ENCODE measurements around the gene CCDC138. TPM values are rescaled to one million over a fixed set of nuclear protein-coding genes. Genes with fewer than 3 reads are reported as not detected.

CCDC138 gene
- total RNA-seq, 2 experiments from 2014 or later, result 14.3 to 15.3 TPM

DNA sequence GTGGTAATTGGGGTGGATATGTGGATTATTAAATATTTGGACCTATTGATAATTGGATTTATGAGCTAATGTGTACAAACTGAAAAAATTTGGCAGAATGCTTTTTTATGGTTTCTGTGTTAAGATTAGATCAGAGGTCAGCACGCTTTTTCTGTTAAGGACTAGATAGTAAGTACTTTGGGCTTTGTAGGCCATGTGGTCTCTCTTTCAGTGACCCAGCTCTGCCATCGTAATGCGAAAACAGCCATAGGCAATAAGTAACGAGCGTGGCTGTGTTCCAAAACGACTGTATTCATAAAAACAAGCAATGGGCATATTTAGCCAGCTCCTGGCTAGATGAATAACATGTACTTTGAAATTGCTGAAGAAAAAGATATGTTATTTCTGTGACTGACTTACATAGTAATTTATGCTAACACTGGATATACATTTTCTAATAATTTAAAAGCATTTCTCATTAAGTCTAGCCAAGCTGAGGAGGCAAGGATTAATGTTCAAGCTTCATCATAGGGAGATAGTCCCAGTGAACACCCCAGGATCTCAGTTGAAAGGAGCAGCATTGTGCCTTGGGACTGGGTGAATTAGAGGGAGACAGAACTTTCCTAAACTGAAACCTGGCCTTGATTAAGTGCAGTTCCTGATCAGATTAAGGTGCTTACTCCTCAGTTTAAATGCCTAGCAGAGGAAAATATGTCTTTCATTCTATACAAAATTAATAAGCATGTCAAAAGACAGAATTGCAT lies 20.0 kb downstream of the CCDC138 start:
- Mint-ChIP-seq H3K4me1 (no peaks in the 10 kb centered on the region), H3K27ac (no peak overlapping the region), H3K36me3 (ENCODE audit: low read depth) (peaks cover 51% of the 10 kb centered on the region), H3K27me3 (no peaks in the 10 kb centered on the region), H3K9me3 (ENCODE audit: low read depth) (peaks cover 14% of the 10 kb centered on the region), H3K4me3 (no peak overlapping the region)
- ChIA-PET CTCF (interaction anchor here (1.0 kb wide), 1 partner anchor 10 kb away, joined by 3 read pairs; no protein-coding TSS in a partner anchor), POLR2A (interaction anchor here (0.6 kb wide), 1 partner anchor 775 kb away, joined by 4 read pairs; no protein-coding TSS in a partner anchor)
- no peak for ATAC-seq
- intact Hi-C loops (cut with DNase I, micrococcal nuclease), result no loop called here
- DNase-seq, result no peak

DNA sequence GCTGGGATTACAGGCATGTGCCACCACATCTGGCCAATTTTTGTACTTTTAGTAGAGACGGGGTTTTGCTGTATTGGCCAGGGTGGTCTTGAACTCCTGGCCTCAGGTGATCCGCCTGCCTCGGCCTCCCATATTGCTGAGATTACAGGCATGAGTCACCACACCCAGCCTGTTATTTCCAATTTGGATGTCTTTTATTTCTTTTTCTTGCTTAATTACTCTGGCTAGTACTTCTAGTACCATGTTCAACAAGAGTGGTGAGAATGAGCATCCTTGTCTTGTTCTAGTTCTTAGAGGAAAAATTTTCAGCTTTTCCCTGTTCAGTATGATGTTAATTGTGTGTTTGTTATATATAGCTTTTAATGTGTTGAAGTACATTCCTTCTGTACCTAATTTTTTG lies 23.4 kb downstream of the CCDC138 start:
- ChIA-PET POLR2A (no interaction called here), CTCF (no interaction called here)
- no peaks in the 10 kb centered on the region for H3K4me1 Mint-ChIP-seq
- no peak for ATAC-seq
- H3K36me3 Mint-ChIP-seq (ENCODE audit: low read depth), result peaks cover 59% of the 10 kb centered on the region
- no peak for DNase-seq
- intact Hi-C loops (cut with DNase I, micrococcal nuclease), result no loop called here
- no peak overlapping the region for H3K27ac Mint-ChIP-seq
- H3K4me3 Mint-ChIP-seq, result no peak overlapping the region
- H3K27me3 Mint-ChIP-seq, result no peaks in the 10 kb centered on the region
- H3K9me3 Mint-ChIP-seq (ENCODE audit: low read depth), result peaks cover 14% of the 10 kb centered on the region

GRCh38 chr2:108810993-108811957 lies 24.7 kb downstream of the CCDC138 start:
- Mint-ChIP-seq H3K4me1 (no peaks in the 10 kb centered on the region), H3K27ac (no peak overlapping the region), H3K4me3 (no peak overlapping the region), H3K9me3 (ENCODE audit: low read depth) (peaks cover 14% of the 10 kb centered on the region), H3K27me3 (no peaks in the 10 kb centered on the region), H3K36me3 (ENCODE audit: low read depth) (peaks cover 59% of the 10 kb centered on the region)
- ATAC-seq (no peak), DNase-seq (no peak)
- intact Hi-C loops (cut with DNase I, micrococcal nuclease), result no loop called here
- ChIA-PET POLR2A (no interaction called here), CTCF (interaction anchor here (0.7 kb wide), 1 partner anchor 63 kb away, joined by 3 read pairs; no protein-coding TSS in a partner anchor)

DNA sequence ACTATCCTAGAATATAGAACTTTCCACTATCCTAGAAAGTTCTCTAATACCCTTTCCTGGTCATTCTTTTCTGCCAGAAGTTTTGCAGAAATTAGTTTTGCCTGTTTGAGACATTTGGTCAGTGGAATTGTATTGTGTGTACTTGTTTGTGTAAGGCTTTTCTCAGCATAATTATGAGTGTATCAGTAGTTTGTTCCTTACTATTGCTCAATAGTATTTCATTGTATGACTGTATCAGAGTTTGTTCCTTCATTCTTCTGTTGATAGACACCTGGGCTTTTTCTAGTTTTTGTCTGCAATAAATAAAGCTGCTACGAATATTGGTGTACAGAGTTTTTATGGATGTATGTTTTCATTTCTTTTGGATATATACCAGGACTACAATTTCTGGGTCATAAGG lies 27.2 kb downstream of the CCDC138 start:
- ATAC-seq (no peak), DNase-seq (no peak)
- Mint-ChIP-seq H3K9me3 (ENCODE audit: low read depth) (peaks cover 14% of the 10 kb centered on the region), H3K4me3 (no peak overlapping the region), H3K27ac (no peak overlapping the region), H3K36me3 (ENCODE audit: low read depth) (peaks cover 58% of the 10 kb centered on the region), H3K27me3 (no peaks in the 10 kb centered on the region), H3K4me1 (no peaks in the 10 kb centered on the region)
- CTCF ChIA-PET, result no interaction called here
- intact Hi-C loops (cut with DNase I, micrococcal nuclease), result no loop called here
- POLR2A ChIA-PET, result no interaction called here

DNA sequence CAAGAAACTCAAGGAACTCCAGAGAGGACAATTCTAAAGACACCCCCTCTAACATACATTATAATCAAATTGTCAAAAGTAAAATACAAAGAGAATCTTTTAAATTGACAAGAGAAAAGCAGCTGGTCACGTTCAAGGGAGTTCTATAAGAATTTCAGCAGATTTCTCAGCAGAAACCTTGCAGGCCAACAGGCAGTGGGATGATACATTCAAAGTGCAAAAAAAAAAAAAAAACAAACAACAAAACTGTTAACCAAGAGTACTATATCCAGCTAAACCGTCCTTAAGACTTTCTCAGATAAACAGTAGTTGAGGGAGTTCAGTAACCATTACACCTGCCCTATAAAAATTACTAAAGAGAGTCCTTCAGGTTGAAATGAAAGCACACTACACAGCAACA lies 33.9 kb downstream of the CCDC138 start:
- H3K4me1 Mint-ChIP-seq, result no peaks in the 10 kb centered on the region
- no peak overlapping the region for H3K27ac Mint-ChIP-seq
- H3K27me3 Mint-ChIP-seq, result no peaks in the 10 kb centered on the region
- ChIA-PET POLR2A (no interaction called here), CTCF (no interaction called here)
- peaks cover 8% of the 10 kb centered on the region for H3K9me3 Mint-ChIP-seq (ENCODE audit: low read depth)
- DNase-seq (no peak), ATAC-seq (no peak)
- H3K36me3 Mint-ChIP-seq (ENCODE audit: low read depth), result peaks cover 45% of the 10 kb centered on the region
- intact Hi-C loops (cut with DNase I, micrococcal nuclease), result no loop called here
- H3K4me3 Mint-ChIP-seq, result no peak overlapping the region

DNA sequence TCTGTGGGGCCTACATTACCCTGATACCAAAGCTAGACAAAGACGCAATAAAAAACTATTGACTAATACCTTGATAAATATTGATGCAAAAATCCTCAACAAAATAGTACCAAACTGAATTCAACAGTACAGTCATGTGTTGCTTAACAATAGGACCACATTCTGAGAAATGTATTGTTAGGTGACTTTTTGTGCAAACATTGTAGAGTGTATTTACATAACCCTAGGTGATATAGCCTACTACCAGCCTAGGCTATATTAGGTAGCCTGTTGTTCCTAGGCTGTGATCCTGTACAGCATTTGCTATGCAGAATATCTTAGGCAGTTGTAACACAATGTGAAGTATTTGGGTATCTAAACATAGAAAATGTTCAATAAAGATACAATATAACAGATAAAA lies 36.7 kb downstream of the CCDC138 start:
- DNase-seq (no peak), ATAC-seq (no peak)
- no peak overlapping the region for H3K27ac Mint-ChIP-seq
- H3K27me3 Mint-ChIP-seq, result no peaks in the 10 kb centered on the region
- no peak overlapping the region for H3K4me3 Mint-ChIP-seq
- CTCF ChIA-PET, result interaction anchor here (0.7 kb wide), 1 partner anchor 18 kb away, joined by 5 read pairs; no protein-coding TSS in a partner anchor
- peaks cover 8% of the 10 kb centered on the region for H3K9me3 Mint-ChIP-seq (ENCODE audit: low read depth)
- intact Hi-C loops (cut with DNase I, micrococcal nuclease), result no loop called here
- H3K36me3 Mint-ChIP-seq (ENCODE audit: low read depth), result peaks cover 32% of the 10 kb centered on the region
- no peaks in the 10 kb centered on the region for H3K4me1 Mint-ChIP-seq
- POLR2A ChIA-PET, result no interaction called here

GRCh38 chr2:108824316-108825070 lies 37.9 kb downstream of the CCDC138 start:
- no peak for ATAC-seq

GRCh38 chr2:108825254-108825653 lies 38.7 kb downstream of the CCDC138 start:
- Mint-ChIP-seq H3K36me3 (ENCODE audit: low read depth) (peaks cover 17% of the 10 kb centered on the region), H3K4me3 (no peak overlapping the region), H3K27me3 (no peaks in the 10 kb centered on the region), H3K27ac (no peak overlapping the region), H3K4me1 (no peaks in the 10 kb centered on the region), H3K9me3 (ENCODE audit: low read depth) (peaks cover 2% of the 10 kb centered on the region)
- DNase-seq (no peak), ATAC-seq (no peak)
- ChIA-PET POLR2A (no interaction called here), CTCF (no interaction called here)
- intact Hi-C loops (cut with DNase I, micrococcal nuclease), result no loop called here

More at GRCh38 chr2:108824316-108825070, 37.9 kb downstream of the CCDC138 start:
- Mint-ChIP-seq H3K9me3 (ENCODE audit: low read depth) (peaks cover 8% of the 10 kb centered on the region), H3K4me3 (no peak overlapping the region), H3K36me3 (ENCODE audit: low read depth) (peaks cover 24% of the 10 kb centered on the region), H3K4me1 (no peaks in the 10 kb centered on the region), H3K27ac (no peak overlapping the region), H3K27me3 (no peaks in the 10 kb centered on the region)
- intact Hi-C loops (cut with DNase I, micrococcal nuclease), result no loop called here
- CTCF ChIA-PET, result interaction anchor here (0.6 kb wide), 1 partner anchor 150 kb away, joined by 4 read pairs; no protein-coding TSS in a partner anchor
- POLR2A ChIA-PET, result no interaction called here
- no peak for DNase-seq

DNA sequence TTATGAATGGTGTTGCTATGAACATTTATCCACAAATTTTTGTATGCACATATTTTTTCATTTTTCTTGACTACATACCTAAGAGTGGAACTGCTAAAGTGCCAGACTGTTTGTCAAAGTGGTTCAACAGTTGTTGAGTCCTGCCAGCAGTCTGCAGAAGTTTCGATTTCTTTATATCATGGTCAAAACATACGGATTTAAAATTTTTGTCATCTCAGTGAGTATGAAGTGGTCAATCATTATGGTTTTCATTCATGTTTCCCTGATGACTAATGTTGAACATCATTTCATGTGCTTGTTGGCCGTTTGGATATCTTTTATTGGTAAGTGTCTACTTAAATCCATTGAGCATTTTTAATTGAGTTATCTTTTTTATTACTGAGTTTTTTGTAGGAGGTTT lies 39.2 kb downstream of the CCDC138 start:
- H3K4me3 Mint-ChIP-seq, result no peak overlapping the region
- ChIA-PET CTCF (no interaction called here), POLR2A (no interaction called here)
- intact Hi-C loops (cut with DNase I, micrococcal nuclease), result no loop called here
- no peaks in the 10 kb centered on the region for H3K27me3 Mint-ChIP-seq
- ATAC-seq (no peak), DNase-seq (no peak)
- no peaks in the 10 kb centered on the region for H3K4me1 Mint-ChIP-seq
- no peaks in the 10 kb centered on the region for H3K9me3 Mint-ChIP-seq (ENCODE audit: low read depth)
- no peak overlapping the region for H3K27ac Mint-ChIP-seq
- H3K36me3 Mint-ChIP-seq (ENCODE audit: low read depth), result peaks cover 14% of the 10 kb centered on the region

GRCh38 chr2:108829578-108830310 lies 43.2 kb downstream of the CCDC138 start:
- peaks cover 16% of the 10 kb centered on the region for H3K36me3 Mint-ChIP-seq (ENCODE audit: low read depth)
- intact Hi-C loops (cut with DNase I, micrococcal nuclease), result no loop called here
- no peak for ATAC-seq
- DNase-seq, result no peak
- H3K9me3 Mint-ChIP-seq (ENCODE audit: low read depth), result no peaks in the 10 kb centered on the region
- no peaks in the 10 kb centered on the region for H3K27me3 Mint-ChIP-seq
- H3K4me3 Mint-ChIP-seq, result no peak overlapping the region
- CTCF ChIA-PET, result interaction anchor here (1.1 kb wide), 1 partner anchor 50 kb away, joined by 3 read pairs; no protein-coding TSS in a partner anchor
- POLR2A ChIA-PET, result no interaction called here
- no peak overlapping the region for H3K27ac Mint-ChIP-seq
- H3K4me1 Mint-ChIP-seq, result peaks cover 14% of the 10 kb centered on the region

- peaks cover 20% of the 10 kb centered on the region for H3K4me1 Mint-ChIP-seq
- intact Hi-C loops (cut with DNase I, micrococcal nuclease), result no loop called here
- ATAC-seq, result peak; percentile 41
These were observed 46.6 kb downstream of the CCDC138 start for GRCh38 chr2:108833219-108833618.

More at GRCh38 chr2:108833219-108833618, 46.6 kb downstream of the CCDC138 start:
- no peaks in the 10 kb centered on the region for H3K27me3 Mint-ChIP-seq
- H3K4me3 Mint-ChIP-seq, result no peak overlapping the region
- H3K36me3 Mint-ChIP-seq (ENCODE audit: low read depth), result peaks cover 27% of the 10 kb centered on the region
- CTCF ChIA-PET, result no interaction called here
- peak overlapping the region; percentile 70 for H3K27ac Mint-ChIP-seq
- peaks cover 6% of the 10 kb centered on the region for H3K9me3 Mint-ChIP-seq (ENCODE audit: low read depth)
- DNase-seq, result no peak
- POLR2A ChIA-PET, result no interaction called here

Data from activated CD4-positive, alpha-beta T cell treated with anti-CD3 and anti-CD28 coated beads for 36 hours (primary cell).